HepG2 (cell line): ENCODE measurements around the gene MAGI1. TPM values are rescaled to one million over a fixed set of nuclear protein-coding genes. Genes with fewer than 3 reads are reported as not detected.

Source experiments
- E2F2 ChIP-seq: sonication (generic); formaldehyde crosslinking; IDR thresholded peaks from 2 replicates; pipeline ENCODE4 v1.4.0; 2020; ENCODE audit warnings: missing genetic modification reagents, borderline replicate concordance
- FOXA1 ChIP-seq, 2 experiments: fragments of 450-650 bp in 1 of 2; sonication (generic) in 1 of 2; formaldehyde crosslinking in 1 of 2; IDR thresholded peaks; 2 replicates each; pipeline versions ENCODE4 v1.4.0 to v1.6.1; 2016 to 2020; ENCODE audit warnings: missing genetic modification reagents in 1 of 2
- GATAD2A ChIP-seq: IDR thresholded peaks from 2 replicates; pipeline ENCODE4 v1.6.1; 2016
- GPBP1L1 ChIP-seq: sonication (generic); formaldehyde crosslinking; IDR thresholded peaks from 2 replicates; pipeline ENCODE4 v1.5.0; 2020; ENCODE audit warnings: mild to moderate bottlenecking, missing genetic modification reagents
- GRHL1 ChIP-seq: sonication (generic); formaldehyde crosslinking; conservative IDR thresholded peaks from 2 replicates; pipeline ENCODE4 v1.8.0; 2022; ENCODE audit warnings: missing genetic modification reagents
- GZF1 ChIP-seq: sonication (generic); formaldehyde crosslinking; IDR thresholded peaks from 2 replicates; pipeline ENCODE4 v1.5.1; 2020; ENCODE audit warnings: mild to moderate bottlenecking, missing genetic modification reagents
- HOMEZ ChIP-seq: IDR thresholded peaks from 2 replicates; pipeline ENCODE4 v1.6.1; 2016; ENCODE audit warnings: low read depth
- ISX ChIP-seq: sonication (generic); formaldehyde crosslinking; conservative IDR thresholded peaks from 2 replicates; pipeline ENCODE4 v1.5.0; 2020; ENCODE audit warnings: missing genetic modification reagents
- NFE2L1 ChIP-seq: sonication (generic); formaldehyde crosslinking; IDR thresholded peaks from 2 replicates; pipeline ENCODE4 v1.4.0; 2020; ENCODE audit warnings: missing genetic modification reagents, mild to moderate bottlenecking, borderline replicate concordance
- NONO ChIP-seq, 2 experiments: fragments of 450-650 bp in 1 of 2; sonication (generic) in 1 of 2; formaldehyde crosslinking in 1 of 2; IDR thresholded peaks in 1 of 2; conservative IDR thresholded peaks in 1 of 2; 2 replicates each; pipeline versions ENCODE4 v1.6.1 to v1.8.0; 2017 to 2022; ENCODE audit warnings: mild to moderate bottlenecking in 1 of 2, missing genetic modification reagents in 1 of 2, moderate library complexity in 1 of 2
- NR2F2 ChIP-seq: IDR thresholded peaks from 2 replicates; pipeline ENCODE4 v1.6.1; 2012; ENCODE audit warnings: low read depth, inconsistent platforms, borderline replicate concordance
- PTBP1 ChIP-seq: fragments of 200-400 bp; formaldehyde crosslinking; IDR thresholded peaks from 2 replicates; pipeline ENCODE4 v1.6.1; 2018; ENCODE audit warnings: low read length, low read depth; ENCODE audit not compliant: poor library complexity, severe bottlenecking
- RBAK ChIP-seq: sonication (generic); formaldehyde crosslinking; IDR thresholded peaks from 2 replicates; pipeline ENCODE4 v1.5.1; 2020; ENCODE audit warnings: mild to moderate bottlenecking, missing genetic modification reagents
- RNF2 ChIP-seq: fragments of 450-650 bp; conservative IDR thresholded peaks from 2 replicates; pipeline ENCODE4 v1.6.1; 2016; ENCODE audit warnings: low read depth
- SUZ12 ChIP-seq: fragments of 150-350 bp; IDR thresholded peaks from 2 replicates; pipeline ENCODE4 v1.6.1; 2014; ENCODE audit warnings: low read depth, low read length
- WIZ ChIP-seq: sonication (generic); formaldehyde crosslinking; IDR thresholded peaks from 2 replicates; pipeline ENCODE4 v1.5.1; 2020; ENCODE audit warnings: mild to moderate bottlenecking, missing genetic modification reagents
- ZBTB42 ChIP-seq: sonication (generic); formaldehyde crosslinking; IDR thresholded peaks from 2 replicates; pipeline ENCODE4 v1.5.0; 2020; ENCODE audit warnings: mild to moderate bottlenecking, missing genetic modification reagents
- ZMAT5 ChIP-seq: sonication (generic); formaldehyde crosslinking; IDR thresholded peaks from 2 replicates; pipeline ENCODE4 v1.5.0; 2020; ENCODE audit warnings: mild to moderate bottlenecking, low read depth, missing genetic modification reagents, borderline replicate concordance
- ZMYM3 ChIP-seq: sonication (generic); formaldehyde crosslinking; IDR thresholded peaks from 2 replicates; pipeline ENCODE4 v1.5.1; 2020; ENCODE audit warnings: mild to moderate bottlenecking, missing genetic modification reagents
- ZNF225 ChIP-seq: sonication (generic); formaldehyde crosslinking; IDR thresholded peaks from 2 replicates; pipeline ENCODE4 v1.4.0; 2020; ENCODE audit warnings: mild to moderate bottlenecking, missing genetic modification reagents
- ZNF414 ChIP-seq: sonication (generic); formaldehyde crosslinking; IDR thresholded peaks from 2 replicates; pipeline ENCODE4 v1.5.0; 2020; ENCODE audit warnings: missing genetic modification reagents
- ZNF816 ChIP-seq: sonication (generic); formaldehyde crosslinking; IDR thresholded peaks from 2 replicates; pipeline ENCODE4 v1.8.0; 2022; ENCODE audit warnings: missing genetic modification reagents, mild to moderate bottlenecking, borderline replicate concordance
- ZNF878 ChIP-seq: sonication (generic); formaldehyde crosslinking; IDR thresholded peaks from 2 replicates; pipeline ENCODE4 v1.8.1; 2023; ENCODE audit warnings: mild to moderate bottlenecking, missing genetic modification reagents, moderate library complexity
- polyA plus RNA-seq, 8 experiments: library from polyadenylated mRNA; depleted of rRNA in 3 of 8; stranded (reverse) in 7 of 8; unstranded in 1 of 8; fragments of >200 nt; fragmentation: Illumina TruSeq in 4 of 8; extraction: Trizol in 4 of 8; gene quantifications; 2 replicates each; pipeline versions ENCODE4 v1.2.1 to v1.2.3, GENCODE V29; 2011 to 2016; ENCODE audit warnings: low read depth in 4 of 8, missing spikeins in 1 of 8, mixed read lengths in 1 of 8; ENCODE audit not compliant: insufficient read depth in 1 of 8
- total RNA-seq, 5 experiments: library from RNA; depleted of rRNA; stranded (reverse); fragments of >200 nt; fragmentation: Illumina TruSeq; extraction: Trizol; gene quantifications; 2 replicates each; pipeline ENCODE4 v1.2.3, GENCODE V29; 2016; ENCODE audit warnings: low read depth in 1 of 5

Gene MAGI1
- total and polyA plus RNA-seq, 2 of the 13 experiments (the other 11 are each of a cell fraction or from before 2014, with no cell fraction given), result 22.2 to 26.0 TPM

- TF ChIP-seq ZNF225 (CRISPR knock-in tag) (no peak), GPBP1L1 (CRISPR knock-in tag) (no peak), GATAD2A (CRISPR knock-in tag) (peak; percentile 83), RBAK (CRISPR knock-in tag) (no peak), ZNF878 (CRISPR knock-in tag) (no peak), SUZ12 (no peak), FOXA1 (IDR thresholded peaks at IDR 0.05) (no peak), FOXA1 (CRISPR knock-in tag; IDR thresholded peaks at IDR 0.05) (no peak), GZF1 (CRISPR knock-in tag) (no peak), HOMEZ (peak; percentile 41; the same call in 1 of the 2 replicates), ZNF816 (CRISPR knock-in tag) (no peak), NFE2L1 (no peak), ISX (CRISPR knock-in tag) (no peak), RNF2 (no peak), ZBTB42 (CRISPR knock-in tag) (no peak), ZMYM3 (CRISPR knock-in tag) (no peak), WIZ (CRISPR knock-in tag) (no peak), ZMAT5 (no peak), E2F2 (CRISPR knock-in tag) (no peak), NONO (IDR thresholded peaks at IDR 0.05) (no peak), NONO (CRISPR knock-in tag; conservative IDR thresholded peaks at IDR 0.05) (no peak), ZNF414 (no peak), NR2F2 (no peak), GRHL1 (no peak), PTBP1 (no peak)
Measured at GRCh38 chr3:65406470-65406869, 632.2 kb downstream of the MAGI1 start (continued).
